BLaER1 (cell line): ENCODE measurements around the gene KIF21B.

Experiments used
- H3K27ac ChIP-seq: shearing (Covaris generic); formaldehyde crosslinking; 2 replicates; pipeline ENCODE4 v1.8.1; 2022
- H3K27me3 ChIP-seq: shearing (Covaris generic); formaldehyde crosslinking; 2 replicates; pipeline ENCODE4 v1.8.1; 2022
- H3K36me3 ChIP-seq: shearing (Covaris generic); formaldehyde crosslinking; 2 replicates; pipeline ENCODE4 v1.8.1; 2022
- H3K4me1 ChIP-seq: shearing (Covaris generic); formaldehyde crosslinking; 2 replicates; pipeline ENCODE4 v1.8.1; 2022
- H3K4me2 ChIP-seq: shearing (Covaris generic); formaldehyde crosslinking; 2 replicates; pipeline ENCODE4 v1.8.1; 2022
- H3K4me3 ChIP-seq: shearing (Covaris generic); formaldehyde crosslinking; 2 replicates; pipeline ENCODE4 v1.8.1; 2022
- H3K9ac ChIP-seq: shearing (Covaris generic); formaldehyde crosslinking; 2 replicates; pipeline ENCODE4 v1.8.1; 2022
- H3K9me3 ChIP-seq: shearing (Covaris generic); formaldehyde crosslinking; 2 replicates; pipeline ENCODE4 v1.8.1; 2022
- H4K20me1 ChIP-seq: shearing (Covaris generic); formaldehyde crosslinking; 2 replicates; pipeline ENCODE4 v1.8.1; 2022
- Cebpa-rat ChIP-seq: shearing (Covaris generic); IDR thresholded peaks from 2 replicates; pipeline ENCODE4 v1.8.1; 2022

The KIF21B gene

DNA sequence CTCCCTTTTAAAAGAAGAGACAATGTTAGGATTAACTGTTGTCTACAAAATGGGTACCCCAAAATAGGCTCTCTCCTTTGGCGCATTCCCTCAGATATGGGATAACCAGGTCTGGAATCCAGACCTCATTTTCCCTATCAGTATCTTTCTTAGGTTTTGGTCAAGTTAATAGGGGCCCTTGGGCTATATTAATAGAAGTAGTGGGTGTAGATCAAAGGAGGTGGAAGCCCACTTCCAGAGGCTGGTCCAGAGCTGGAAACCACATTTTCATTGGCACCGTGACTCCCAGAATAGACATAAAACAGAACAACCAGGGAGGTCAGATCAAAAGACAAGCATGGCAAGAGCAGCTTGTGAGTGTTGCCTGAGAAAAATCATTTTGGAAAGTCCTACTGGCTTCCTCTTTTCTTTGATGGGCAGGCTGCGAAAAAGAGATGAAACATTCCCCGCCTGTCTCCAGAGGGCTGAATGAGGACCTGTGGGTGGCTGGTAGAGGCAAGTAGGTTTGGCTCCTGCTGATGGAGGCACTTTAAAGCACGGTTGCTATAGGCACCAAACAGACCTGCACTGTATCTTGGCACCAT, 25.8 kb upstream of the KIF21B start:
- no peaks in the 10 kb centered on the region for H3K36me3 ChIP-seq
- H3K4me2 ChIP-seq, result peak overlapping the region; percentile 70
- no peak for TF ChIP-seq Cebpa-rat
- H4K20me1 ChIP-seq, result no peaks in the 10 kb centered on the region
- no peak overlapping the region for H3K4me3 ChIP-seq
- no peak overlapping the region for H3K9ac ChIP-seq
- no peaks in the 10 kb centered on the region for H3K9me3 ChIP-seq
- H3K27ac ChIP-seq, result no peak overlapping the region
- H3K27me3 ChIP-seq, result no peaks in the 10 kb centered on the region
- peaks cover 90% of the 10 kb centered on the region for H3K4me1 ChIP-seq

DNA sequence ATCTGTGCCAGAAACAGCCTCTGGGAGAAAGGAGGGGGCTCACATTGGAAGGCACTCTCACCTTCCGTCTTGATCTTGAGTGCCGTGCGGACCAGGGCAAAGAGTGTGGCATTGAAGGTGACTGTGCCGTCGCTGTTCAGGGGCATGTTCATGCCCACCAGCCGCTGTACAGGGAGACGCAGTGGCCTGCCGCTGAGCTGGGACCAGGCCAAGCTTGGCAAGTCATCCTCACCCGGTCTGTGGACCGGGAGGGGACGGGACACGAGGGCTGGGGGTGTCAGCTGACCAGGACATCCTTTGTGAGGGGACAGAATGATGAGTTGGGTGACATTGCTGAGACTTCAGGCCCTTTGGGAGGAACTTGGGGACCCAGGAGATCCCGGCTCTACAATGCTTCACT, 25.0 kb upstream of the KIF21B start:
- H3K9ac ChIP-seq, result no peak overlapping the region
- no peak for TF ChIP-seq Cebpa-rat
- no peaks in the 10 kb centered on the region for H3K27me3 ChIP-seq
- H3K4me3 ChIP-seq, result no peak overlapping the region
- peaks cover 81% of the 10 kb centered on the region for H3K4me1 ChIP-seq
- H4K20me1 ChIP-seq, result no peaks in the 10 kb centered on the region
- no peak overlapping the region for H3K27ac ChIP-seq
- no peaks in the 10 kb centered on the region for H3K9me3 ChIP-seq
- H3K4me2 ChIP-seq, result peak overlapping the region; percentile 70
- no peaks in the 10 kb centered on the region for H3K36me3 ChIP-seq

GRCh38 chr1:201044119-201044518, 20.6 kb upstream of the KIF21B start:
- TF ChIP-seq Cebpa-rat, result no peak
- no peak overlapping the region for H3K9ac ChIP-seq
- no peaks in the 10 kb centered on the region for H4K20me1 ChIP-seq
- no peak overlapping the region for H3K4me3 ChIP-seq
- H3K36me3 ChIP-seq, result no peaks in the 10 kb centered on the region
- H3K27me3 ChIP-seq, result no peaks in the 10 kb centered on the region
- no peaks in the 10 kb centered on the region for H3K9me3 ChIP-seq
- peaks cover 41% of the 10 kb centered on the region for H3K4me1 ChIP-seq
- no peak overlapping the region for H3K4me2 ChIP-seq
- no peak overlapping the region for H3K27ac ChIP-seq

DNA sequence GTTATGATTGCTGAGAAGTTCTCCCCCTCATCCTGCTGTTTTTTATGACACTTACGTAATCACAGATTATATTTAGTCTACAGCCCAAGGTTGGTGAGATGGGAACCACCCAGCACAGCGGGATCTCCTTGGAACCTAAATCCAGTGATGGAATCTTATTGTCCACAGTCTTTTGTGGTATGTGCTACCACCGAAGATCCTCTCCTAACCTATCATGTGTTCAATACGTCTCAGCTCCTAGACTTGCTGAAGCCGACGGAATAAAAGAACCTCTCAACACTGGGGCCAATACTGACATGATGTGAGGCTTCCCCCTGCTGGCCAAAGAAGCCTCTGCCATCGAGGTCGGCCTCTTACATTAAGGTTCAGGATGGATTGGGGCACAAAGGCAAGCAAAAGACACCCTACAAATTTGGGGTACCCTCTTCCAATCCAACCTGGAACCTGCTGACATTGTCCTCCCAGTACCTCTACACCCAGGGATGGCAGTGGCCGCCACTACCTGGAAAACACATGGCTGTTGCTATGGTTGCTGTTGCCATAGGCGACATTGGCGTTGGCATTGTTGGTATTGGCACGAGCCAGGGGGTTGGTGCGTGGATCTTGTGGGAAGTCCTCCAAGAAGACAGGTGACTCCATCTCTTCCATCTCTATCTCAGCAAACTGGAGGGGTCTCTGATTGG, 19.4 kb upstream of the KIF21B start:
- peaks cover 30% of the 10 kb centered on the region for H3K4me1 ChIP-seq
- TF ChIP-seq Cebpa-rat, result no peak
- no peaks in the 10 kb centered on the region for H3K27me3 ChIP-seq
- no peak overlapping the region for H3K9ac ChIP-seq
- no peak overlapping the region for H3K4me3 ChIP-seq
- no peaks in the 10 kb centered on the region for H4K20me1 ChIP-seq
- H3K27ac ChIP-seq, result no peak overlapping the region
- H3K4me2 ChIP-seq, result no peak overlapping the region
- H3K9me3 ChIP-seq, result no peaks in the 10 kb centered on the region
- no peaks in the 10 kb centered on the region for H3K36me3 ChIP-seq

GRCh38 chr1:201041011-201041410, 17.5 kb upstream of the KIF21B start:
- no peak overlapping the region for H3K4me3 ChIP-seq
- H3K27ac ChIP-seq, result no peak overlapping the region
- no peak overlapping the region for H3K4me2 ChIP-seq
- H3K4me1 ChIP-seq, result peaks cover 13% of the 10 kb centered on the region
- no peaks in the 10 kb centered on the region for H3K9me3 ChIP-seq
- H4K20me1 ChIP-seq, result no peaks in the 10 kb centered on the region
- H3K36me3 ChIP-seq, result no peaks in the 10 kb centered on the region
- H3K27me3 ChIP-seq, result no peaks in the 10 kb centered on the region
- TF ChIP-seq Cebpa-rat, result no peak
- H3K9ac ChIP-seq, result no peak overlapping the region

GRCh38 chr1:201039876-201040275, 16.4 kb upstream of the KIF21B start:
- 0 out of 2 replicates have a peak, but pooled peaks cover 4% of the 10 kb centered on the region for H3K4me1 ChIP-seq
- H3K27me3 ChIP-seq, result no peaks in the 10 kb centered on the region
- no peak overlapping the region for H3K27ac ChIP-seq
- H3K9ac ChIP-seq, result no peak overlapping the region
- no peaks in the 10 kb centered on the region for H3K36me3 ChIP-seq
- no peaks in the 10 kb centered on the region for H3K9me3 ChIP-seq
- H3K4me2 ChIP-seq, result no peak overlapping the region
- TF ChIP-seq Cebpa-rat, result no peak
- no peak overlapping the region for H3K4me3 ChIP-seq
- H4K20me1 ChIP-seq, result no peaks in the 10 kb centered on the region

GRCh38 chr1:201039418-201039817, 15.9 kb upstream of the KIF21B start:
- no peak for TF ChIP-seq Cebpa-rat
- 0 out of 2 replicates have a peak, but pooled peaks cover 4% of the 10 kb centered on the region for H3K4me1 ChIP-seq
- H4K20me1 ChIP-seq, result no peaks in the 10 kb centered on the region

GRCh38 chr1:201038186-201038876, 14.8 kb upstream of the KIF21B start:
- Histone ChIP-seq H4K20me1 (no peaks in the 10 kb centered on the region), H3K4me2 (no peak overlapping the region), H3K27me3 (no peaks in the 10 kb centered on the region), H3K36me3 (no peaks in the 10 kb centered on the region), H3K27ac (no peak overlapping the region), H3K9ac (no peak overlapping the region), H3K4me3 (no peak overlapping the region), H3K4me1 (0 out of 2 replicates have a peak, but pooled peaks cover 4% of the 10 kb centered on the region), H3K9me3 (no peaks in the 10 kb centered on the region)
- TF ChIP-seq Cebpa-rat, result no peak

More at GRCh38 chr1:201039418-201039817, 15.9 kb upstream of the KIF21B start:
- Histone ChIP-seq H3K9me3 (no peaks in the 10 kb centered on the region), H3K9ac (no peak overlapping the region), H3K36me3 (no peaks in the 10 kb centered on the region), H3K4me3 (no peak overlapping the region), H3K27ac (no peak overlapping the region), H3K27me3 (no peaks in the 10 kb centered on the region), H3K4me2 (no peak overlapping the region)

GRCh38 chr1:201036188-201036842, 12.8 kb upstream of the KIF21B start:
- TF ChIP-seq Cebpa-rat, result no peak
- Histone ChIP-seq H3K9me3 (no peaks in the 10 kb centered on the region), H3K4me1 (no peaks in the 10 kb centered on the region), H3K27ac (no peak overlapping the region), H3K27me3 (no peaks in the 10 kb centered on the region), H3K4me3 (no peak overlapping the region), H3K4me2 (no peak overlapping the region), H3K9ac (no peak overlapping the region), H3K36me3 (no peaks in the 10 kb centered on the region), H4K20me1 (no peaks in the 10 kb centered on the region)

DNA sequence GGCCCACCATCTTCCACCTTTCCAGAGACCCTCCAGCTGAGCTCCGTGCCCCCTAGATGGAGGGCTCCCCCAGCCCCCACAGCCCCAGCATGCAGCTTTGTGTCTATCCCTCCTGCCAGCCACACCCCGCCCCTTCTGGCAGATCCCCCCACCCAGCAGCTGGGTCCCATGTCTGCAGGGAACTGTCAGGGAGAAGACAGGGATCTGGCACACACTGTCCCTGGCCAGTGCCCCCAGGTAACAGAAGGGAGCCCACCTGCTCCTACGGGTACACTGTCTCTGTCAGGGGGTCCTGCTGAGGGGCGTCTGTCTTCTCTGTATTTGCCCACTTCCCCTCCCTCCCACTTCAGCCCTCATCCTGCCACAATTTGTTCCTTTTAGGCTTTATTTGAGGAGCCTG, 11.2 kb upstream of the KIF21B start:
- no peaks in the 10 kb centered on the region for H3K27me3 ChIP-seq
- H3K4me2 ChIP-seq, result no peak overlapping the region
- H3K4me1 ChIP-seq, result peaks cover under 1% of the 10 kb centered on the region; the same call in 1 of the 2 replicates
- H4K20me1 ChIP-seq, result no peaks in the 10 kb centered on the region
- H3K9ac ChIP-seq, result no peak overlapping the region
- TF ChIP-seq Cebpa-rat, result no peak
- no peaks in the 10 kb centered on the region for H3K36me3 ChIP-seq
- H3K27ac ChIP-seq, result no peak overlapping the region
- no peak overlapping the region for H3K4me3 ChIP-seq
- no peaks in the 10 kb centered on the region for H3K9me3 ChIP-seq
